Trophoblast cell (in vitro differentiated cells and primary cell): ENCODE results near the gene TNIK.

Experiments
- DNase-seq, 2 donors: peaks; one replicate each; pipeline ENCODE4 v3.0.0-alpha.2; 2016
- H2AFZ ChIP-seq: 2 replicates; pipeline ENCODE4 v1.6.1; 2013; ENCODE audit warnings: low read length, moderate library complexity, mild to moderate bottlenecking; ENCODE audit not compliant: insufficient read depth, poor library complexity
- H2AK5ac ChIP-seq: 2 replicates; pipeline ENCODE4 v1.6.1; 2013; ENCODE audit warnings: mild to moderate bottlenecking, low read length
- H2BK120ac ChIP-seq: 2 replicates; pipeline ENCODE4 v1.6.1; 2013; ENCODE audit warnings: low read length, mild to moderate bottlenecking, moderate library complexity; ENCODE audit not compliant: insufficient read depth, poor library complexity
- H2BK12ac ChIP-seq: 2 replicates; pipeline ENCODE4 v1.6.1; 2013; ENCODE audit warnings: mild to moderate bottlenecking, low read length, moderate library complexity
- H2BK5ac ChIP-seq: 2 replicates; pipeline ENCODE4 v1.6.1; 2013; ENCODE audit warnings: low read length, low read depth, moderate library complexity, mild to moderate bottlenecking; ENCODE audit not compliant: poor library complexity
- H3K14ac ChIP-seq: 2 replicates; pipeline ENCODE4 v1.6.1; 2013; ENCODE audit warnings: mild to moderate bottlenecking, low read length
- H3K18ac ChIP-seq: 2 replicates; pipeline ENCODE4 v1.6.1; 2013; ENCODE audit warnings: mild to moderate bottlenecking, low read length
- H3K23ac ChIP-seq: 2 replicates; pipeline ENCODE4 v1.6.1; 2013; ENCODE audit warnings: low read length
- H3K27ac ChIP-seq: 2 replicates; pipeline ENCODE4 v1.5.1; 2013; ENCODE audit warnings: low read depth, mild to moderate bottlenecking, inconsistent platforms, low read length, moderate library complexity
- H3K27me3 ChIP-seq: 2 replicates; pipeline ENCODE4 v1.6.1; 2013; ENCODE audit warnings: inconsistent platforms, mild to moderate bottlenecking, low read length, moderate library complexity; ENCODE audit not compliant: insufficient read depth
- H3K36me3 ChIP-seq, 2 experiments: 1 replicate in 1 of 2; 2 replicates in 1 of 2; pipeline ENCODE4 v1.6.1; 2013; ENCODE audit warnings: low read length in 2 of 2, mild to moderate bottlenecking in 2 of 2, moderate library complexity in 1 of 2; ENCODE audit not compliant: insufficient read depth in 2 of 2, control insufficient read depth in 1 of 2
- H3K4ac ChIP-seq: 2 replicates; pipeline ENCODE4 v1.6.1; 2013; ENCODE audit warnings: low read depth, mild to moderate bottlenecking, low read length, moderate library complexity
- H3K4me1 ChIP-seq, 2 experiments: 1 replicate in 1 of 2; 2 replicates in 1 of 2; pipeline ENCODE4 v1.6.1; 2013; ENCODE audit warnings: low read length in 2 of 2, mild to moderate bottlenecking in 2 of 2, moderate library complexity in 1 of 2; ENCODE audit not compliant: insufficient read depth in 2 of 2, control insufficient read depth in 1 of 2
- H3K4me2 ChIP-seq: 2 replicates; pipeline ENCODE4 v1.6.1; 2013; ENCODE audit warnings: inconsistent platforms, mild to moderate bottlenecking, low read length, moderate library complexity
- H3K4me3 ChIP-seq: 2 replicates; pipeline ENCODE4 v1.5.1; 2013; ENCODE audit warnings: mild to moderate bottlenecking, low read depth, low read length, inconsistent platforms
- H3K79me1 ChIP-seq: one replicate; pipeline ENCODE4 v1.6.1; 2013; ENCODE audit warnings: low read length
- H3K79me2 ChIP-seq: 2 replicates; pipeline ENCODE4 v1.6.1; 2013; ENCODE audit warnings: low read length, mild to moderate bottlenecking; ENCODE audit not compliant: control insufficient read depth, insufficient read depth, poor library complexity
- H3K9ac ChIP-seq: 2 replicates; pipeline ENCODE4 v1.6.1; 2013; ENCODE audit warnings: mild to moderate bottlenecking, low read length
- H3K9me3 ChIP-seq: 2 replicates; pipeline ENCODE4 v1.6.1; 2013; ENCODE audit warnings: low read depth, mild to moderate bottlenecking, control low read depth, inconsistent platforms, low read length; ENCODE audit not compliant: insufficient read depth
- H4K12ac ChIP-seq: 2 replicates; pipeline ENCODE4 v1.6.1; 2013; ENCODE audit warnings: low read depth, mild to moderate bottlenecking, low read length, moderate library complexity
- H4K8ac ChIP-seq: 2 replicates; pipeline ENCODE4 v1.6.1; 2013; ENCODE audit warnings: low read depth, mild to moderate bottlenecking, low read length, moderate library complexity
- H4K91ac ChIP-seq: one replicate; pipeline ENCODE4 v1.6.1; 2013; ENCODE audit warnings: low read depth, mild to moderate bottlenecking, low read length, moderate library complexity
- WGBS: extraction: QIAGEN DNeasy Blood & Tissue Kit; methylation state at CpG from one replicate; pipeline ENCODE4 v1.1.7; 2013; ENCODE audit warnings: missing lambda C conversion rate; ENCODE audit not compliant: insufficient read length, insufficient coverage; ENCODE audit errors: extremely low coverage; 5-methylcytosine and 5-hydroxymethylcytosine counted together

The TNIK gene

DNA sequence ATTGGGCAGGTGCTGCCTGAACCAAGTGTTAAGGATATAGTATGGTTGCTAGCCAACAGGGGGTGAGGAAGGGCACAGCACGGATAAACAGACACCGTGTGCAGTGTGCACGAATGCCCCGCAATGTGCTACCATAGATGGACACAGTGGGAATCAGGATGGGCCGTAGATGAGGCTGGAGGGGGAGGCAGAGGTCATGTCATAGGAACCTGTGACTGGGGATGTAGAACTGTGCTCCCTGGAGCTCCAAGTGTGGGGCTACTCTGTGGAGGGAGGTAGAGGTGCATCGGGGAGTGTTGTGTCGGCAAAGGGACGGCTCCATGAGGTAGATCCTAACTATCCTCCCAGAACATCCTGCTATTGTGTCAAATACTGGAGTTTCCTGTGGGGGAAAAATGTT lies 102.5 kb downstream of the TNIK start:
- WGBS: no CpG with 5 or more reads among the region's 8 CpGs

DNA sequence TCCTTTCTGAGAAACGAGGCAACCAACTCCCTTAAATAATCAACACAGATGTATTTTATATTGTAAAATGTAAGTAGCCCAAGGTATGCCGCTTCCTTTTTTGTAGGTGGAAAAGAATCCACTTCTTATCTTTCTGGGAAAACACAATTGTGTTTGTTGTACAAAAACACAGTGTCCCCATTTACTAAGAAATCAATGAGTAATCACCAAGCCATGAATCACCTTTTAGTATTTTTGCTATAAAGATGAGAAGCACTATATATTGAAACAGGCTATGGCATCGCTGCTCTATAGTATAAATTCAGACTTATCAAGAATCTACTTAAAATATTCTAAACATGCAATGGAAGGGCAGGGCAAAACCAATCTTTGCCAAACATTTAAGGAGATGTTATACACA lies 104.0 kb downstream of the TNIK start:
- no CpG with 5 or more reads among the region's 3 CpGs for WGBS
- H3K4me3 ChIP-seq: no peak overlapping the region
- no peak overlapping the region for H2BK120ac ChIP-seq
- DNase-seq: no peak
- H3K9me3 ChIP-seq: no peaks in the 10 kb centered on the region
- no peak overlapping the region for H3K9ac ChIP-seq
- no peak overlapping the region for H4K91ac ChIP-seq
- no peaks in the 10 kb centered on the region for H3K79me2 ChIP-seq
- no peak overlapping the region for H3K27ac ChIP-seq
- H4K12ac ChIP-seq: no peak overlapping the region
- H4K8ac ChIP-seq: no peak overlapping the region
- H3K14ac ChIP-seq: no peak overlapping the region
- H3K79me1 ChIP-seq: no peaks in the 10 kb centered on the region
- H2BK12ac ChIP-seq: no peak overlapping the region
- no peak overlapping the region for H3K4ac ChIP-seq
- no peak overlapping the region for H3K18ac ChIP-seq
- H3K23ac ChIP-seq: no peak overlapping the region
- H3K4me2 ChIP-seq: no peak overlapping the region
- H2BK5ac ChIP-seq: no peak overlapping the region
- no peaks in the 10 kb centered on the region for H3K27me3 ChIP-seq
- H2AFZ ChIP-seq: no peak overlapping the region
- no peaks in the 10 kb centered on the region for H3K4me1 ChIP-seq
- H3K36me3 ChIP-seq: no peaks in the 10 kb centered on the region
- no peak overlapping the region for H2AK5ac ChIP-seq

More for the DNA sequence above, 102.5 kb downstream of the TNIK start:
- Histone ChIP-seq H3K9ac (no peak overlapping the region), H3K4me1 (no peaks in the 10 kb centered on the region), H3K27ac (no peak overlapping the region), H3K9me3 (no peaks in the 10 kb centered on the region), H3K4ac (no peak overlapping the region), H3K4me2 (no peak overlapping the region), H3K36me3 (no peaks in the 10 kb centered on the region), H3K18ac (no peak overlapping the region), H2BK120ac (no peak overlapping the region), H2AK5ac (no peak overlapping the region), H3K23ac (no peak overlapping the region), H3K4me3 (no peak overlapping the region), H4K8ac (no peak overlapping the region), H2BK12ac (no peak overlapping the region), H3K79me1 (no peaks in the 10 kb centered on the region), H3K27me3 (no peaks in the 10 kb centered on the region), H4K91ac (no peak overlapping the region), H2AFZ (no peak overlapping the region), H3K14ac (no peak overlapping the region), H4K12ac (no peak overlapping the region), H2BK5ac (no peak overlapping the region), H3K79me2 (no peaks in the 10 kb centered on the region)
- no peak for DNase-seq

DNA sequence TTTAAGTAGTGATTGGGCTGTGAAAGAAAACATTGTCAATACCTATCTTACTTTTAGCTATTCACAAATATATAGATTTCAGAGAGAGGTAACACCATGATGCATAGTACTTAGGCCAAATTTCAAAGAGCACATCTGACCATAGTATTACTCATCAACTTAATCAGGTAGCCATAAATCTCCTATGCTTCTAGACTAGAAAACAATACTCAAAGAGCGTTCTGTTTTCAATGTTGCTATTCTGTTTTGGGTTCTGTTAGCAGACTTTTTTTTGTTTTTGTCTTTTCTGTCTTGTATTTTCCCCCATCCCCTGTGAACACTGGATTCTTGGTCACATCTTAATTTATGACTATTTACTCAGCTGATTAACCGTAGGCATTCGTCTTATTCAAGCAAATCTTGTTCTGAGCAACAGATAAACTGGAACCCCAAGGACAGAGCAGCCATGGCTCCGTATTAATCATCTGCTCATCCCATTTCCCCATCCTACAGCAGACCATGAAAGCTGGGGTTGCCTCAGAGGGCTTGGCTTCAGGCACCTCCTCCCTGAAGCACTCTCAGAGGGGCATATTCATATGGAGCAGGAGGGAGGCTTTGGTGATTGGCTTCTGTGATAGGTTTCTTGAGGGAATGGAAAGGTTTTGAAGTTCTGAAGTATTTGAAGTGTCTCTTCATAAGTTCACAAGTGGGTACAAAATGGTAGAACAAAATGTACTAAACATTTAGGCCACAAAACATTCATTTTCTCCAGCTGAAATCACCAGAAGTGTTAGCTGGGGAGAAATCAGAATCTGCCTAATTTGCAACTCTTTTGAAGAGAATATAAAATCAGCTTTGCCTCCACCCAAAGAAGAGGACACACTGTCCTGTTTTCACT lies 105.3 kb downstream of the TNIK start:
- H2AK5ac ChIP-seq: no peak overlapping the region
- H3K36me3 ChIP-seq: no peaks in the 10 kb centered on the region
- no peaks in the 10 kb centered on the region for H3K79me2 ChIP-seq
- H2BK5ac ChIP-seq: no peak overlapping the region
- H2BK12ac ChIP-seq: no peak overlapping the region
- DNase-seq: no peak
- no peak overlapping the region for H3K4me3 ChIP-seq
- no peak overlapping the region for H3K4me2 ChIP-seq
- no peaks in the 10 kb centered on the region for H3K4me1 ChIP-seq
- no peak overlapping the region for H3K23ac ChIP-seq
- no peak overlapping the region for H4K91ac ChIP-seq
- no peaks in the 10 kb centered on the region for H3K27me3 ChIP-seq
- H3K79me1 ChIP-seq: no peaks in the 10 kb centered on the region
- no peak overlapping the region for H3K4ac ChIP-seq
- no peak overlapping the region for H4K8ac ChIP-seq
- no peak overlapping the region for H3K9ac ChIP-seq
- no peak overlapping the region for H2AFZ ChIP-seq
- WGBS: no CpG with 5 or more reads among the region's 4 CpGs
- H2BK120ac ChIP-seq: no peak overlapping the region
- H3K27ac ChIP-seq: no peak overlapping the region
- H3K14ac ChIP-seq: no peak overlapping the region
- H4K12ac ChIP-seq: no peak overlapping the region
- no peaks in the 10 kb centered on the region for H3K9me3 ChIP-seq
- H3K18ac ChIP-seq: no peak overlapping the region

GRCh38 chr3:171354049-171354705 lies 106.0 kb downstream of the TNIK start:
- Histone ChIP-seq H3K27ac (no peak overlapping the region), H3K14ac (no peak overlapping the region), H3K4ac (no peak overlapping the region), H2BK120ac (no peak overlapping the region), H3K4me2 (no peak overlapping the region), H4K8ac (no peak overlapping the region), H3K9ac (no peak overlapping the region), H3K79me2 (no peaks in the 10 kb centered on the region), H4K91ac (no peak overlapping the region), H3K4me3 (no peak overlapping the region), H2AK5ac (no peak overlapping the region), H3K79me1 (no peaks in the 10 kb centered on the region), H4K12ac (no peak overlapping the region), H3K23ac (no peak overlapping the region), H3K9me3 (no peaks in the 10 kb centered on the region), H3K27me3 (no peaks in the 10 kb centered on the region), H3K4me1 (no peaks in the 10 kb centered on the region), H2BK12ac (no peak overlapping the region), H2BK5ac (no peak overlapping the region), H3K18ac (no peak overlapping the region), H3K36me3 (no peaks in the 10 kb centered on the region), H2AFZ (no peak overlapping the region)
- WGBS: no CpG with 5 or more reads among the region's 5 CpGs
- no peak for DNase-seq
